ENCODE results near the gene RAB26.
"Not testable (repeated sequence)": the region's sequence is repeated elsewhere in the genome, so short reads cannot be mapped to it uniquely, and the experiment has no call there.

Gene RAB26

DNA sequence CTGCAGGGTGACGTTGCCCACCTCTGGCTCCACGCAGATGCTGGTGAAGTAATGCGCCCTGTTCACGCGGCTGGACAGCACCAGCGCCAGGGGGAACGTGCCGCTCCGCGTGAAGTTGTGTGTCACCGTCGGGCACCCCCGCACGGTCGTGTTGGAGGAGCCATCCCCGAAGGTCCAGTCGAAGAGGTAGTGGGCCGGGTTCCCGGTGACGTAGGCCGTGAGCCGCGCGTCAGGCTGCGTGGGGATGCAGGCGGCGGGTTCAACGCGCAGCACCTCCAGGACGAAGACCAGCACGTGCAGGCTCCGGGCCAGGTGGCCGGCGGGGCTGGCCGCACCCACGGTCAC is 37.4 kb upstream of the RAB26 start:
- not testable (repeated sequence) for H3K9me3 ChIP-seq; H3K27me3 ChIP-seq; H3K36me3 ChIP-seq; DNase-seq; H3K4me1 ChIP-seq; H3K4me3 ChIP-seq (ENCODE audit: low read depth, low read length)

GRCh38 chr16:2111412-2112335 is 36.8 kb upstream of the RAB26 start:
- not testable (repeated sequence) for H3K9me3 ChIP-seq; H3K27me3 ChIP-seq; H3K4me1 ChIP-seq; H3K4me3 ChIP-seq (ENCODE audit: low read depth, low read length); DNase-seq; H3K36me3 ChIP-seq

GRCh38 chr16:2112539-2113106 is 35.8 kb upstream of the RAB26 start:
- H3K9me3 ChIP-seq; H3K36me3 ChIP-seq; DNase-seq; H3K4me3 ChIP-seq (ENCODE audit: low read depth, low read length); H3K4me1 ChIP-seq; H3K27me3 ChIP-seq: not testable (repeated sequence)

DNA sequence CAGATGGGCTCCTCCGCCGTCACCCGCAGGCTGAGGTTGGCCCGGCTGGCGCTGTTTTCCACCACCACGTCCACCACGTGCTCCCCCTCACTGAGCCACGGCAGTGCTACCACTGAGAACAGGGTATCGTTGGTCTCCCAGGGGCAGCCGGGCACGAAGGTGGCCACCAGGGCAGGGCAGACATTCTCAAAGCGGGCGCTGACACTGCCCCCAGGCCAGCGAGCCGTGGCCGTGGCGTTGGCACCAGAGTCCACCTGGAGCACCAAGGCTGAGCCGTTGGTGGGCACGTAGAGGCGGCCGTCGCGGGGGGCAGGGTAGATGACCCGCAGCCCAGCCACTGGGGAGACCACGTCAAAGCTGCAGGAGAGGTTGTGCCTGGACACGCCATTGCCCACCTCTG is 34.2 kb upstream of the RAB26 start:
- H3K4me3 ChIP-seq (ENCODE audit: low read depth, low read length); DNase-seq; H3K27me3 ChIP-seq; H3K9me3 ChIP-seq; H3K4me1 ChIP-seq; H3K36me3 ChIP-seq: not testable (repeated sequence)

- not testable (repeated sequence) for H3K9me3 ChIP-seq; H3K4me3 ChIP-seq (ENCODE audit: low read depth, low read length); H3K36me3 ChIP-seq; H3K4me1 ChIP-seq; H3K27me3 ChIP-seq; DNase-seq
Measured at GRCh38 chr16:2114885-2115590, 33.4 kb upstream of the RAB26 start.

DNA sequence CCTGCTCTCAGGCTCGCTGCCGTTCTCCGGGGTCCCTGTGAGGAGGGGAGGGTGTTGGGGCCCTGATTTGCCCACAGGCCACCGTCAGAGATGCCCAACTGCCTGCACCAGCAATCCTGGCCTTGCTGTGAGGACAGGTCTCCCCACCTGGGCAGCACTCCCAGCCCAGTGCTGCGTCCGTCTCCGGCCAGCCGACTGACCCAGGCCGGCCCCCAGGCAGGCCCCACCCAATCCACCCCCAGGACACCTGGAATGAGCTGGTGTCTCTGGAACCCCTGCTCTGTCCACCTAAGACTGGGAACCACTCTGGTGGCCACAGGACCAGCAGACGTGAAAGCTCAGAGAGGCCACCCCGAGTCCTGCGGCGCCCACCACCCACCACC is 32.8 kb upstream of the RAB26 start:
- no peaks in the 10 kb centered on the region for H3K9me3 ChIP-seq
- H3K27me3 ChIP-seq = no peaks in the 10 kb centered on the region
- DNase-seq = no peak
- no peak overlapping the region for H3K4me3 ChIP-seq (ENCODE audit: low read depth, low read length)
- TF ChIP-seq CTCF (IDR thresholded peaks at IDR 0.05; ENCODE audit: low read depth, low read length) = no peak
- no peaks in the 10 kb centered on the region for H3K4me1 ChIP-seq
- H3K36me3 ChIP-seq = no peaks in the 10 kb centered on the region

- not testable (repeated sequence) for H3K9me3 ChIP-seq; DNase-seq; H3K4me3 ChIP-seq (ENCODE audit: low read depth, low read length)
Measured at GRCh38 chr16:2116428-2116827, 32.0 kb upstream of the RAB26 start.

DNA sequence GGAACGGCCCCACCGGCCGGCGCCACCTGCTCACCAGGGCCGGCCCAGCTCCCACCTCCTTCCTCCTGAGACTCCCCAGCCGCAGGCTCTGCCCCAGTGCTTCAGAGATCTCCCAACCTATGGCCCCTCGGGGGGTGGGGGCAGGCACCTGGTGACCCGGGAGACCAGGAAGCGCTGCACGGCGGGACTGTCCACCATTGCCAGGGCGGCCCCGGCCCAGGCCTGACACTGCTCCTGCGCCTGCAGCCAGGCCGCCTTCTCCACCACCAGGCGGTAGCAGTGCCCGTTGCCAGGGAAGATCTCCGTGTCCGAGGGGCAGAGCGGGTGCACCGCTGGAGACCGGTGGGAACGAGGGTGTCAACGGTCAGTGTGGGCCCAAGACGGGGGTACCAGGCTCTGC is 31.1 kb upstream of the RAB26 start:
- DNase-seq; H3K4me3 ChIP-seq (ENCODE audit: low read depth, low read length); H3K36me3 ChIP-seq; H3K9me3 ChIP-seq; H3K4me1 ChIP-seq; H3K27me3 ChIP-seq: not testable (repeated sequence)

More at GRCh38 chr16:2116428-2116827, 32.0 kb upstream of the RAB26 start:
- H3K27me3 ChIP-seq, H3K36me3 ChIP-seq, H3K4me1 ChIP-seq: not testable (repeated sequence)

DNA sequence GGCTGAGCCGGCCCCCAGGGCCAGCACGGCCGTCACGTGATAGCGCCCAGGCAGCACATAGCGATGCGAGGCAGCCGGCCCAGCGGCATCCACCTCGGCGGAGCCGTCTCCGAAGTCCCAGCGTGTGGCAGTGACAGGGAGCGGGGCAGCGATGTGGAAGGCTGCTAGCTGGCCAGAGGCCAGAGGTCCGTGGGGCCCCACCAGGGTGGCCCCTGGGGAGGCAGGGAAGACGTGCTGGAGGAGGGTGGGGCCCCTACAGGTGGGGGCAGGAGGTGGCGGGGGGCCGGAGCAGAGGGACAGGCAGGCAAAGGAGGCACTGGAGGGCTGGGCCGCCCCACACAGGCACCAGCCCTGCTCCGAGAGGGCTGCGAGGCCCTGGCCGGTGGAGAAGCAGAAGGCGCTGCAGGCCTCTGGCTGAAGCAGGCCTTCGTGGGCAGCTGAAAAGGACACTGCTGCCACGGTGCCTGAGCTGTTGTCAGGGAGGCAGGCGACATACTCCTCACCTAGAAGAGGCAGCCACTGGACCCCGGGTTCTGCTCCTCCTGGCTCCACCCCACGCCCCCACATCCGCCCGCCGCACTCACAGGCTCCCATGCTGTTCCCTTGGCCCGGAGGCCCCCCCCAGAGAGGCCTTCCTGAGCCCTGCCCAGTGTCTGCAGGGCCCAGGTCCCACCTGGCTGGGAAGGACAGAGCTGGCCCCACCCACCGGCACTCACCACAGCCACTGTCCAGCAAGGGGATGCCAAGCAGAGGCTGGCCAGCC is 30.3 kb upstream of the RAB26 start:
- H3K4me1 ChIP-seq = peaks cover 12% of the 10 kb centered on the region
- DNase-seq; H3K27me3 ChIP-seq; H3K36me3 ChIP-seq; H3K9me3 ChIP-seq; H3K4me3 ChIP-seq (ENCODE audit: low read depth, low read length): not testable (repeated sequence)

DNA sequence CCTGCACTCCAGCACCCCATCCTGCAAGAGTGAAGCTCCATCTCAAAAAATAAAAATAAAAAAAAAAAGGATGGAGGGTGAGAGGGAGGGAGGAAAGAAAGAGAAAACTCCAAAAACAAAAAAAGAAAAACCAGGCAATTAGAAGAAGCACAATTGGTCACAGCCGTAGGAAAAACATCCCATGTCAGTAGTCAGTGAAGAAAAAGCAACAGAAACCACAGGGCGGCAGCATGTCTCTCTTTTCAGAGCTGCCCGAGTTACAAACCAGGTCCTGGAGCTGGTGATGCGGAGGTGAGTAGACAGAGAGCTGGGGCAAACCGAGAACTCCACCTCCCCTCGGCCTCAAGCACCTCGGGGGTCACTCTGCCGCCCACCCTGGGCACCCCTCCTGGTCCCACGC is 27.1 kb upstream of the RAB26 start:
- H3K27me3 ChIP-seq; H3K9me3 ChIP-seq; H3K4me3 ChIP-seq (ENCODE audit: low read depth, low read length); H3K36me3 ChIP-seq: not testable (repeated sequence)
- TF ChIP-seq CTCF (IDR thresholded peaks at IDR 0.05; ENCODE audit: low read depth, low read length) = peak; percentile 62
- DNase-seq = peak; percentile 75
- peaks cover 31% of the 10 kb centered on the region for H3K4me1 ChIP-seq
